Mesodermal cell (in vitro differentiated cells): ENCODE measurements around the gene FAM156B.
"Not testable (repeated sequence)": the region's sequence is repeated elsewhere in the genome, so short reads cannot be mapped to it uniquely, and the experiment has no call there.

ENCODE experiments used
- H3K27ac ChIP-seq: 2 replicates; pipeline ENCODE4 v1.7.0; 2013; ENCODE audit warnings: mild to moderate bottlenecking, low read depth, low read length, moderate library complexity; ENCODE audit not compliant: severe bottlenecking
- H3K36me3 ChIP-seq: 2 replicates; pipeline ENCODE4 v1.7.1; 2013; ENCODE audit warnings: mild to moderate bottlenecking, low read length, moderate library complexity; ENCODE audit not compliant: control insufficient read depth, insufficient read depth
- H3K4me1 ChIP-seq: one replicate; pipeline ENCODE4 v1.7.1; 2013; ENCODE audit warnings: mild to moderate bottlenecking, low read length; ENCODE audit not compliant: insufficient read depth, control insufficient read depth, poor library complexity, severe bottlenecking
- H3K4me3 ChIP-seq: 2 replicates; pipeline ENCODE4 v1.7.0; 2013; ENCODE audit warnings: low read length, control low read depth, mild to moderate bottlenecking; ENCODE audit not compliant: insufficient read depth, poor library complexity, severe bottlenecking; ENCODE audit errors: extremely low read depth
- H3K9me3 ChIP-seq: 2 replicates; pipeline ENCODE4 v1.7.1; 2013; ENCODE audit warnings: mild to moderate bottlenecking, low read length, moderate library complexity; ENCODE audit not compliant: control insufficient read depth
- WGBS, 2 experiments: methylation state at CpG; one replicate each; pipeline ENCODE4 v1.1.5; 2013; ENCODE audit warnings: missing lambda C conversion rate in 2 of 2; ENCODE audit not compliant: insufficient coverage in 2 of 2; 5-methylcytosine and 5-hydroxymethylcytosine counted together

FAM156B gene

GRCh38 chrX:52887459-52887858 is 9.7 kb upstream of the FAM156B start:
- not testable (repeated sequence) for H3K4me3 ChIP-seq, H3K36me3 ChIP-seq, H3K4me1 ChIP-seq, H3K9me3 ChIP-seq, H3K27ac ChIP-seq
- WGBS, 2 experiments: no CpG with 5 or more reads among the region's 10 CpGs

GRCh38 chrX:52888090-52888489 is 9.0 kb upstream of the FAM156B start:
- not testable (repeated sequence) for H3K36me3 ChIP-seq, H3K27ac ChIP-seq, H3K4me1 ChIP-seq, H3K4me3 ChIP-seq, H3K9me3 ChIP-seq
- no CpG with 5 or more reads among the region's 9 CpGs for WGBS, 2 experiments

- WGBS, 2 experiments: no CpG with 5 or more reads among the region's 8 CpGs
- H3K36me3 ChIP-seq, H3K9me3 ChIP-seq, H3K27ac ChIP-seq, H3K4me1 ChIP-seq, H3K4me3 ChIP-seq: not testable (repeated sequence)
These were observed 692 bp upstream of the FAM156B start for GRCh38 chrX:52896438-52896837.

GRCh38 chrX:52905531-52905930 is 8.4 kb downstream of the FAM156B start:
- no CpG with 5 or more reads among the region's 10 CpGs for WGBS, 2 experiments
- H3K4me1 ChIP-seq, H3K36me3 ChIP-seq, H3K9me3 ChIP-seq, H3K4me3 ChIP-seq, H3K27ac ChIP-seq: not testable (repeated sequence)

GRCh38 chrX:52906072-52906471 is 8.9 kb downstream of the FAM156B start:
- WGBS, 2 experiments: no CpG with 5 or more reads among the region's 4 CpGs
- H3K36me3 ChIP-seq, H3K9me3 ChIP-seq, H3K27ac ChIP-seq, H3K4me1 ChIP-seq, H3K4me3 ChIP-seq: not testable (repeated sequence)

- H3K27ac ChIP-seq, H3K4me1 ChIP-seq, H3K9me3 ChIP-seq, H3K4me3 ChIP-seq, H3K36me3 ChIP-seq: not testable (repeated sequence)
- no CpG with 5 or more reads among the region's 17 CpGs for whole genome bisulfite sequencing, 2 experiments
These were observed 10.0 kb downstream of the FAM156B start for GRCh38 chrX:52907137-52907536.

GRCh38 chrX:52907900-52908299 is 10.8 kb downstream of the FAM156B start:
- not testable (repeated sequence) for H3K27ac ChIP-seq, H3K36me3 ChIP-seq, H3K9me3 ChIP-seq, H3K4me1 ChIP-seq, H3K4me3 ChIP-seq
- WGBS, 2 experiments: no CpG with 5 or more reads among the region's 17 CpGs

- not testable (repeated sequence) for H3K27ac ChIP-seq, H3K9me3 ChIP-seq, H3K4me3 ChIP-seq, H3K36me3 ChIP-seq, H3K4me1 ChIP-seq
- no CpG with 5 or more reads among the region's 12 CpGs for WGBS, 2 experiments
These were observed 12.3 kb downstream of the FAM156B start for GRCh38 chrX:52909313-52909969.

GRCh38 chrX:52913681-52914080 is 16.6 kb downstream of the FAM156B start:
- not testable (repeated sequence) for H3K9me3 ChIP-seq, H3K4me3 ChIP-seq, H3K27ac ChIP-seq, H3K4me1 ChIP-seq, H3K36me3 ChIP-seq
- no CpG with 5 or more reads among the region's 9 CpGs for WGBS, 2 experiments

- H3K9me3 ChIP-seq, H3K4me3 ChIP-seq, H3K36me3 ChIP-seq, H3K27ac ChIP-seq, H3K4me1 ChIP-seq: not testable (repeated sequence)
- WGBS, 2 experiments: no CpG with 5 or more reads among the region's 3 CpGs
These were observed 17.6 kb downstream of the FAM156B start for GRCh38 chrX:52914704-52915103.

GRCh38 chrX:52923781-52924241 is 26.7 kb downstream of the FAM156B start:
- H3K9me3 ChIP-seq: no peaks in the 10 kb centered on the region
- WGBS, 2 experiments: no CpG with 5 or more reads among the region's 4 CpGs
- peaks cover 3% of the 10 kb centered on the region for H3K4me1 ChIP-seq
- no peaks in the 10 kb centered on the region for H3K36me3 ChIP-seq
- H3K4me3 ChIP-seq: no peak overlapping the region
- no peak overlapping the region for H3K27ac ChIP-seq
